Measurements from ENCODE around the gene INO80B. TPM values are rescaled to one million over a fixed set of nuclear protein-coding genes. Genes with fewer than 3 reads are reported as not detected.

INO80B gene
- total RNA-seq, 2 donors from 2014 or later: 15.4 to 17.8 TPM

GRCh38 chr2:74503506-74504475 lies 48.9 kb downstream of the INO80B start:
- DNase-seq (ENCODE audit: low spot score): no peak
- H3K27me3 ChIP-seq (replicated peaks; ENCODE audit: insufficient read depth): peaks cover 4% of the 10 kb centered on the region

DNA sequence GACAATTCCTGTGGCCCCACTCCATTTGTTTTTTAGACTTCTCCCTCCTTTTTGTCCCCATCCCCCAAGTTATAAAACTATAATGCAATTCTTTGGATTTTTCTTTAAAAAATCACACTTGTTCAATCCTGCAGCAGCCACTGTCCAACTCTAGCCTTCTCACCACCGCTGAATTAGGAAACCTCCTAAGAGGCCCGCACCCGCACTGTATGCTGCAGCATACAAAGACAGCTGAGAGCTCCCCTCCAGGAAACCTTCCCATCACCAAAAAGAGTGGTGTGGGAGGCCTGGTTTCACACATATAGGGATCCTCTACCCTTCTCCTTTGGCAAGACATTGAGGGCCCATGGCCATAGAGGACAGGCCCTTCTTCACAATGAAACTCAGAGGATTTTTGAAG lies 49.7 kb downstream of the INO80B start:
- Histone ChIP-seq H3K27me3 (replicated peaks; ENCODE audit: insufficient read depth) (no peaks in the 10 kb centered on the region), H3K27ac (no peak overlapping the region), H3K4me3 (no peak overlapping the region), H3K4me1 (ENCODE audit: control insufficient read depth in 1 of 2, low read depth in 2 of 2) (peaks cover 11 to 39% of the 10 kb centered on the region in 2 donors), H3K9me3 (no peaks in the 10 kb centered on the region), H3K36me3 (peaks cover 16% of the 10 kb centered on the region)
- TF ChIP-seq CTCF (IDR thresholded peaks at IDR 0.05): no peak
- ATAC-seq (ENCODE audit: insufficient number of reproducible peaks, low FRiP score, low read depth): no peak
- DNase-seq (ENCODE audit: low spot score): no peak

More at GRCh38 chr2:74503506-74504475, 48.9 kb downstream of the INO80B start:
- Histone ChIP-seq H3K27ac (peak overlapping the region in 1 of 2 donors; percentile 32), H3K4me3 (peak overlapping the region; percentile 80), H3K9me3 (no peaks in the 10 kb centered on the region), H3K36me3 (peaks cover 16% of the 10 kb centered on the region), H3K4me1 (ENCODE audit: control insufficient read depth in 1 of 2, low read depth in 2 of 2) (peaks cover 17 to 47% of the 10 kb centered on the region in 2 donors)
- no peak for ATAC-seq (ENCODE audit: insufficient number of reproducible peaks, low FRiP score, low read depth)
- no peak for TF ChIP-seq CTCF (IDR thresholded peaks at IDR 0.05)

DNA sequence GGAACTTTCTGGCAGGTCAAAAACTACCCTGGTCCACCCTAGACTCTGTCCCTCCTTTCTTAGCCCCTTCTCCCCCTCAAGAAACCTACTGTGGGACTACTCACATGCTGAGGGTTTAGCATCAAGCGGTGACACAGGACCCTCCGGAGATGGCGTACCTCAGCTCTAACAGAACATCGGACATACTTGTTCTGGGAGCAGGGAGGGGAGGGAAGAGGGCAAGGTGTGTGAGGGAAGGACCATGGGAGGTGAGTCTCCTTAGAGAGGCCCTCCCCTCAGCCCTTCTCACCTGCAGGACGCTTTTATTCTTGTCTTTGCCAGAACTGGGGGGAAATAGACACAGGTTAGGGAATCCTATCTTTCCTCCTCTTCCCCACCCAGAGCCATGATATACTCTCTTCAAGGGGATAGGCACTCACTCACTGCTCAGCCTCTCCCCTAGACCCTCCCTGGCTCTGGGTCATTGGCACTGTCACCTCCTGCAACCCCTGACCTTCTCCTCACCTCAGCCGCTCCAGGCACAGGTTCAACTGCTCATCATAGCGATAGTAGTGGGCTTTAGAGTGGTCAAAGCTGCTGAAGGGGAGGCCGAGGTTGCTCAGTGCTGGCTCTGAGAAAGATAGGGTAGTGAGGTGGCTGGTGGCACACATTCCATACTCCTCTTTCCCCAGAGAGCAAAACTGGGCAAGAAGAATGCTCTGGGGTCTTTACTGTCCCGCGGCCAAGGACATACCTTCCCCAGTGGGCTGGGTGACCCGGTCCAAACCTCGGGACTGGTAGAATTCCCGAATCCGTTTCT lies 50.8 kb downstream of the INO80B start:
- no peak for ATAC-seq (ENCODE audit: insufficient number of reproducible peaks, low FRiP score, low read depth)

GRCh38 chr2:74507145-74507925 lies 52.4 kb downstream of the INO80B start, which contains the start of gene PCGF1:
PCGF1 (minus strand) TSS chr2:74507695; CDS start chr2:74507668, 27 bp downstream.
- peak; percentile 36 for TF ChIP-seq CTCF (IDR thresholded peaks at IDR 0.05)
- ATAC-seq (ENCODE audit: insufficient number of reproducible peaks, low FRiP score, low read depth) (peak; percentile 99), DNase-seq (ENCODE audit: low spot score) (peak; percentile 97)
- Histone ChIP-seq H3K4me3 (peak within 1 kb of the TSS; percentile 98), H3K36me3 (peaks cover 16% of the 10 kb centered on the region), H3K4me1 (ENCODE audit: control insufficient read depth in 1 of 2, low read depth in 2 of 2) (peaks cover 11 to 35% of the 10 kb centered on the region in 2 donors), H3K27ac (peak within 1 kb of the TSS; percentile 99), H3K27me3 (replicated peaks; ENCODE audit: insufficient read depth) (peaks cover 9% of the 10 kb centered on the region), H3K9me3 (no peaks in the 10 kb centered on the region)

More for the DNA sequence above, 50.8 kb downstream of the INO80B start:
- Histone ChIP-seq H3K4me1 (ENCODE audit: control insufficient read depth in 1 of 2, low read depth in 2 of 2) (peaks cover 11 to 35% of the 10 kb centered on the region in 2 donors), H3K36me3 (peaks cover 16% of the 10 kb centered on the region), H3K27ac (no peak overlapping the region), H3K9me3 (no peaks in the 10 kb centered on the region), H3K4me3 (no peak overlapping the region), H3K27me3 (replicated peaks; ENCODE audit: insufficient read depth) (no peaks in the 10 kb centered on the region)
- DNase-seq (ENCODE audit: low spot score): no peak
- no peak for TF ChIP-seq CTCF (IDR thresholded peaks at IDR 0.05)

Other genes starting within 250 kb of the INO80B start
- gene SLC4A5, start 111.7 kb upstream of the INO80B start, total RNA-seq: 1 to 10 TPM; 2.2 to 9.5 TPM
- 100 to 1,000 TPM; 123 to 332 TPM for gene DCTN1, start 74.8 kb upstream of the INO80B start, total RNA-seq
- gene C2orf81, start 33.5 kb upstream of the INO80B start, total RNA-seq: 1 to 10 TPM; 1.7 to 1.9 TPM
- 1 to 10 TPM; 6.1 to 6.2 TPM for gene WDR54, start 33.4 kb upstream of the INO80B start, total RNA-seq
- gene RTKN, start 13.2 kb upstream of the INO80B start, total RNA-seq: 10 to 100 TPM; 23.2 to 25.6 TPM
- 10 to 100 TPM; 27.4 to 47.1 TPM for gene WBP1, start 3.4 kb downstream of the INO80B start, total RNA-seq
- 10 to 100 TPM; 42.0 to 55.9 TPM for gene MOGS, start 10.3 kb downstream of the INO80B start, total RNA-seq
- gene MRPL53, start 17.6 kb downstream of the INO80B start, total RNA-seq: 10 to 100 TPM; 14.6 to 40.8 TPM
- gene CCDC142, start 27.9 kb downstream of the INO80B start, total RNA-seq: 10 to 100 TPM; 31.5 to 43.4 TPM
- gene TTC31, start 28.0 kb downstream of the INO80B start, total RNA-seq: 10 to 100 TPM; 37.9 to 38.9 TPM
- under 1 TPM; 0.54 to 0.71 TPM for gene LBX2, start 44.5 kb downstream of the INO80B start, total RNA-seq
- 1 to 10 TPM; 7.8 to 8.0 TPM for gene PCGF1, start 52.6 kb downstream of the INO80B start, total RNA-seq
- not detected for gene TLX2, start 59.4 kb downstream of the INO80B start, total RNA-seq
- gene DQX1, start 71.1 kb downstream of the INO80B start, total RNA-seq: 1 to 10 TPM in 1 of 2 donors, not detected in 1; 1.9 TPM
- 100 to 1,000 TPM in 1 of 2 donors, 10 to 100 TPM in 1; 85.5 to 113 TPM for gene AUP1, start 74.6 kb downstream of the INO80B start, total RNA-seq
- gene HTRA2, start 74.8 kb downstream of the INO80B start, total RNA-seq: 10 to 100 TPM; 34.9 to 35.6 TPM
- gene LOXL3, start 98.9 kb downstream of the INO80B start, total RNA-seq: 10 to 100 TPM; 16.6 to 24.9 TPM
- gene DOK1, start 99.6 kb downstream of the INO80B start, total RNA-seq: 10 to 100 TPM; 17.6 to 23.1 TPM
- gene M1AP, start 193.2 kb downstream of the INO80B start, total RNA-seq: 1 to 10 TPM in 1 of 2 donors, not detected in 1; 4.5 TPM
- gene SEMA4F, start 199.2 kb downstream of the INO80B start, total RNA-seq: 10 to 100 TPM in 1 of 2 donors, 1 to 10 TPM in 1; 9.5 to 27.6 TPM